ENCODE data around the gene PDZRN3. TPM values are rescaled to one million over a fixed set of nuclear protein-coding genes. Genes with fewer than 3 reads are reported as not detected.

Gene PDZRN3
- total RNA-seq, 2 donors from 2014 or later, result not detected

- H3K9me3 Mint-ChIP-seq, result no peaks in the 10 kb centered on the region
- H3K4me1 Mint-ChIP-seq, result no peaks in the 10 kb centered on the region
- H3K36me3 Mint-ChIP-seq (ENCODE audit: low read depth), result no peaks in the 10 kb centered on the region
- peaks cover 4% of the 10 kb centered on the region for H3K27me3 Mint-ChIP-seq
- ATAC-seq (replicated peaks), result no peak
- H3K4me3 Mint-ChIP-seq, result no peak overlapping the region
- no peak overlapping the region for H3K27ac Mint-ChIP-seq
These were observed 193.4 kb downstream of the PDZRN3 start for GRCh38 chr3:73431183-73431900.

GRCh38 chr3:73427048-73427706 is 197.6 kb downstream of the PDZRN3 start:
- no peak overlapping the region for H3K4me3 Mint-ChIP-seq
- no peaks in the 10 kb centered on the region for H3K9me3 Mint-ChIP-seq
- no peak overlapping the region for H3K27ac Mint-ChIP-seq
- no peaks in the 10 kb centered on the region for H3K36me3 Mint-ChIP-seq (ENCODE audit: low read depth)
- H3K27me3 Mint-ChIP-seq, result no peaks in the 10 kb centered on the region
- H3K4me1 Mint-ChIP-seq, result no peaks in the 10 kb centered on the region
- no peak for ATAC-seq (replicated peaks)

- Mint-ChIP-seq H3K9me3 (no peaks in the 10 kb centered on the region), H3K27ac (no peak overlapping the region), H3K4me3 (no peak overlapping the region), H3K27me3 (no peaks in the 10 kb centered on the region), H3K4me1 (no peaks in the 10 kb centered on the region), H3K36me3 (ENCODE audit: low read depth) (no peaks in the 10 kb centered on the region)
- ATAC-seq (replicated peaks), result no peak
These were observed 198.1 kb downstream of the PDZRN3 start for GRCh38 chr3:73426606-73427005.

GRCh38 chr3:73423116-73423515 is 201.6 kb downstream of the PDZRN3 start:
- H3K27ac Mint-ChIP-seq, result no peak overlapping the region
- no peaks in the 10 kb centered on the region for H3K9me3 Mint-ChIP-seq
- no peak for ATAC-seq (replicated peaks)
- no peaks in the 10 kb centered on the region for H3K36me3 Mint-ChIP-seq (ENCODE audit: low read depth)
- no peaks in the 10 kb centered on the region for H3K27me3 Mint-ChIP-seq
- no peak overlapping the region for H3K4me3 Mint-ChIP-seq
- no peaks in the 10 kb centered on the region for H3K4me1 Mint-ChIP-seq

- no peak overlapping the region for H3K4me3 Mint-ChIP-seq
- H3K27ac Mint-ChIP-seq, result no peak overlapping the region
- H3K27me3 Mint-ChIP-seq, result no peaks in the 10 kb centered on the region
- H3K9me3 Mint-ChIP-seq, result no peaks in the 10 kb centered on the region
- H3K4me1 Mint-ChIP-seq, result no peaks in the 10 kb centered on the region
- H3K36me3 Mint-ChIP-seq (ENCODE audit: low read depth), result no peaks in the 10 kb centered on the region
- ATAC-seq (replicated peaks), result no peak
These were observed 202.2 kb downstream of the PDZRN3 start for GRCh38 chr3:73422571-73422970.

- ATAC-seq (replicated peaks), result no peak
- Mint-ChIP-seq H3K9me3 (no peaks in the 10 kb centered on the region), H3K27ac (no peak overlapping the region), H3K4me1 (no peaks in the 10 kb centered on the region), H3K4me3 (no peak overlapping the region), H3K27me3 (no peaks in the 10 kb centered on the region), H3K36me3 (ENCODE audit: low read depth) (no peaks in the 10 kb centered on the region)
These were observed 204.8 kb downstream of the PDZRN3 start for GRCh38 chr3:73419942-73420341.

DNA sequence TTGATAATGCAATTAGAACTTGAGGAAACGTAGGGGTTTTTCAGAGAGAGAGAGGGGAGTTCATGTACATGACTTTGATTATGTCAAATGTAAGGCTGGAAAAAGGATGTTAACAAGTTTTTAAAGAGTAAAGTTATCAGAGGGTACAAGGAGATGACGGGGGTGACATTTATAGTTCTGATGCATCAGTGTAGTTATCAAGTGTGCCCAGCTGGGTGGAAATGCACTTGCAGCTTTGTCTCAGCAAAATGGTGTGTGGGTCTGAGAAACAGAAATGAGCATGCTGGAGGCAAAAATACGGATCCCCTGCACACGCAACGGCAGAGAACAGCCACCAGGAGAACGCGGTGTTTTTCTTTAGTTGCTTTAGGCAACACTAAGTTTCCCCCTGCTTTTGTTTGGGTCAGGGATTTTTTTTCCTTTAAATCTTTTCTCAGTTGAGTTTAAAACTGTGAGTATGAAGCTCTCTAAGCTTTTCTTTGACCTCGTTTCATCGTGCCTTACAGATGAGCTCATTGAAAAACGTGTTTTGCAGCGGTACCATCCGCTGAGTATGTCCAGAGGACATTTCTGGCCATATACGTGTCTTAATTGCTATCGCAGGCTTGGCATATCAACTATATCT is 205.4 kb downstream of the PDZRN3 start:
- H3K36me3 Mint-ChIP-seq (ENCODE audit: low read depth), result no peaks in the 10 kb centered on the region
- no peaks in the 10 kb centered on the region for H3K27me3 Mint-ChIP-seq
- no peaks in the 10 kb centered on the region for H3K9me3 Mint-ChIP-seq
- H3K4me1 Mint-ChIP-seq, result no peaks in the 10 kb centered on the region
- no peak overlapping the region for H3K27ac Mint-ChIP-seq
- no peak for ATAC-seq (replicated peaks)
- H3K4me3 Mint-ChIP-seq, result no peak overlapping the region

GRCh38 chr3:73418681-73419080 is 206.1 kb downstream of the PDZRN3 start:
- Mint-ChIP-seq H3K27me3 (no peaks in the 10 kb centered on the region), H3K27ac (no peak overlapping the region), H3K4me3 (no peak overlapping the region), H3K4me1 (no peaks in the 10 kb centered on the region), H3K36me3 (ENCODE audit: low read depth) (no peaks in the 10 kb centered on the region), H3K9me3 (no peaks in the 10 kb centered on the region)
- no peak for ATAC-seq (replicated peaks)

GRCh38 chr3:73415118-73415517 is 209.6 kb downstream of the PDZRN3 start:
- no peak overlapping the region for H3K27ac Mint-ChIP-seq
- no peak for ATAC-seq (replicated peaks)
- H3K9me3 Mint-ChIP-seq, result no peaks in the 10 kb centered on the region
- H3K4me3 Mint-ChIP-seq, result no peak overlapping the region
- peaks cover 3% of the 10 kb centered on the region for H3K27me3 Mint-ChIP-seq
- no peaks in the 10 kb centered on the region for H3K4me1 Mint-ChIP-seq
- no peaks in the 10 kb centered on the region for H3K36me3 Mint-ChIP-seq (ENCODE audit: low read depth)

DNA sequence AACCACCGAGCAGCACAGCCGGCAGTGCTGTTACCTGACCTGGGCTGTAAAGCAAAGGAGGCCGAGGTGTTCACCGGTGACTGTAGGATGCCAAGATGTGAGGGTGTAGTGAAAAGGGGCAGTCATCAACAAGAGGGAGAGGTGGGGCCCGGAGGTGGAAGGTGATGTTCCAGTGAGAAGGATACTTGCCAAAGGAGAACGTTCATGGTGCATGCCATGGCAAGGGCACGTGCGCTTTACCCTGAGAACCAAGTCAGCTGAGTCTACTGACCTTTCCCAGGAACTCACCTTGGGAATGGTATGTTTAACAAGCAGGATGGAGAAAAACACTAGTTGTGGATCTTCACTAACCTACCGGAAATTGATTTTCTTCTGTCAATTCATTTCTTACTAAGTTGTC is 211.1 kb downstream of the PDZRN3 start:
- H3K4me3 Mint-ChIP-seq, result no peak overlapping the region
- no peak overlapping the region for H3K27ac Mint-ChIP-seq
- no peaks in the 10 kb centered on the region for H3K9me3 Mint-ChIP-seq
- peaks cover 3% of the 10 kb centered on the region for H3K27me3 Mint-ChIP-seq
- H3K4me1 Mint-ChIP-seq, result no peaks in the 10 kb centered on the region
- ATAC-seq (replicated peaks), result no peak
- no peaks in the 10 kb centered on the region for H3K36me3 Mint-ChIP-seq (ENCODE audit: low read depth)

GRCh38 chr3:73411993-73412392 is 212.7 kb downstream of the PDZRN3 start:
- Mint-ChIP-seq H3K9me3 (no peaks in the 10 kb centered on the region), H3K27me3 (peaks cover 4% of the 10 kb centered on the region), H3K36me3 (ENCODE audit: low read depth) (no peaks in the 10 kb centered on the region), H3K27ac (no peak overlapping the region), H3K4me3 (no peak overlapping the region), H3K4me1 (no peaks in the 10 kb centered on the region)
- ATAC-seq (replicated peaks), result no peak

DNA sequence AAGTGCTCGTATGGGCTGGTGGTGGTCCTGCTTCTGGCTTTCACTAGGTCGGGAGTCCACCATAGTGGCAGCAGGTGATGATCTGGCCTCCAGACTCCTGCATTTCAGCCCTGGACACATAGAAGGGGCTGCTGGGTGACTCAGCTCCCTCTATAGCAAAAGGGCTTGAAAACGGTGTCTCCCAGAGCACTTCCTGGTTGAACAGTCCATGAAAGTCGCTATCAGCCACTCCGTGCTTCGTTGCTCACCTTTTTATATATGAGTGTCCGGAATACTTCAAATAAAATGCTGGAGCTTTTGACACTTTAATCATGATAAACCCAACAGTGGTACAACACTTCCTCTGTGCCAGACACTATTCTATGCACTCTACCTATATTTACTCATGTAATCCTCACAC is 213.2 kb downstream of the PDZRN3 start:
- peaks cover 6% of the 10 kb centered on the region for H3K27me3 Mint-ChIP-seq
- H3K9me3 Mint-ChIP-seq, result no peaks in the 10 kb centered on the region
- H3K27ac Mint-ChIP-seq, result no peak overlapping the region

DNA sequence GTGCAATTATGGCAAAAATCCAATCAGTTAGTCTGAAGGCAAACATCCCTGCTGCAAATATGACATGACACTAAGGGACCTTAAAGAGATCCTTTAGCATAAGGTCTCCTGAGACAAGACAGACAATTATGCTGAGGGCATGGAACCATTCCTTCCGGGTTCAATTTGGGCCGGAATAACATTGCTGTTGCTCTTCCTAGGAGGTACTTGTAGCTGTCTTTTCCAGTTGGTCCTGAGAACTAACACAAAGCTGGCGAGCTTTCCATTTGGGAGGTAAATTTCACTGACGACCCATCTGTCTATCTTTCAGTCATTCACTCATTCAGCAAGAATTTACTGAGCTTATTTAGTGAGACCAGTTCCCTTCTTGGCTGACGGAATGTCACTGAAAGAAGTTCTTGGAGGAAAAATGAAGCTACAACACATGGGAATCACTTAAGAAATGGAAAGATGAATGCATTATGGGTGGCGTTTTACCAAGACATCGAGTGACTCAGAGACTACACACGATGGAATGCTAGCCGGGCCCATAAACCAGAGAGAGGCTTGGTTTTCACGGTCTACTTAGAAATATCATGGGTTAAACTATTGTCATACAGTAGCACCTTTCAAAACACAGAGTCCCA is 215.5 kb downstream of the PDZRN3 start:
- Mint-ChIP-seq H3K9me3 (no peaks in the 10 kb centered on the region), H3K27ac (no peak overlapping the region), H3K36me3 (ENCODE audit: low read depth) (no peaks in the 10 kb centered on the region), H3K4me1 (no peaks in the 10 kb centered on the region), H3K27me3 (peaks cover 6% of the 10 kb centered on the region), H3K4me3 (no peak overlapping the region)
- no peak for ATAC-seq (replicated peaks)

More for the DNA sequence above, 213.2 kb downstream of the PDZRN3 start:
- Mint-ChIP-seq H3K4me3 (no peak overlapping the region), H3K36me3 (ENCODE audit: low read depth) (no peaks in the 10 kb centered on the region), H3K4me1 (no peaks in the 10 kb centered on the region)
- ATAC-seq (replicated peaks), result no peak

DNA sequence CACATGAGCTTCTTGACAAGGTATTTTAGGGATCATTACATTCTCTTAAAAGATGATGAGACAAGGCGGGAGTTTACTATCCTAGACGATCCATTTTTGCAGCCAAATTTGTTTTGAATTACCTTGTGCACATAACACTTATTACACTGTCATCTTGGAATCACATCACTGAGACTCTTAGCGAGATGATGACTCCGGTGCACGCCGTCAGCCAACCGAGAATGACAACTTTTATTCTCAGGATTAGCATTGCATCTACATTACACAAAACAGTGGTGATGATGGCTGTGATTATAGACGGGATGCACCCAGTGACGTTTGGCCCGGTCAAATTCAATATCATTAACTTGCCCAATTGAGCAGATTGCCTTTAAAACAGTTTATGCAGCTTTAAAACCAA is 216.1 kb downstream of the PDZRN3 start:
- no peak overlapping the region for H3K4me3 Mint-ChIP-seq
- ATAC-seq (replicated peaks), result no peak
- H3K27ac Mint-ChIP-seq, result no peak overlapping the region
- H3K27me3 Mint-ChIP-seq, result peaks cover 6% of the 10 kb centered on the region
- no peaks in the 10 kb centered on the region for H3K4me1 Mint-ChIP-seq
- no peaks in the 10 kb centered on the region for H3K9me3 Mint-ChIP-seq
- H3K36me3 Mint-ChIP-seq (ENCODE audit: low read depth), result no peaks in the 10 kb centered on the region

- no peak for ATAC-seq (replicated peaks)
- Mint-ChIP-seq H3K36me3 (ENCODE audit: low read depth) (no peaks in the 10 kb centered on the region), H3K27me3 (peaks cover 10% of the 10 kb centered on the region), H3K9me3 (no peaks in the 10 kb centered on the region), H3K4me3 (no peak overlapping the region), H3K27ac (no peak overlapping the region), H3K4me1 (no peaks in the 10 kb centered on the region)
These were observed 217.2 kb downstream of the PDZRN3 start for GRCh38 chr3:73407577-73407976.
